Kasumi-1 (cell line): ENCODE data around the gene FZD2.

Experiments used
- DNase-seq, 2 experiments: peaks; one replicate each; lab custom pipeline; 2025; lab: John Stamatoyannopoulos, UW

The FZD2 gene

DNA sequence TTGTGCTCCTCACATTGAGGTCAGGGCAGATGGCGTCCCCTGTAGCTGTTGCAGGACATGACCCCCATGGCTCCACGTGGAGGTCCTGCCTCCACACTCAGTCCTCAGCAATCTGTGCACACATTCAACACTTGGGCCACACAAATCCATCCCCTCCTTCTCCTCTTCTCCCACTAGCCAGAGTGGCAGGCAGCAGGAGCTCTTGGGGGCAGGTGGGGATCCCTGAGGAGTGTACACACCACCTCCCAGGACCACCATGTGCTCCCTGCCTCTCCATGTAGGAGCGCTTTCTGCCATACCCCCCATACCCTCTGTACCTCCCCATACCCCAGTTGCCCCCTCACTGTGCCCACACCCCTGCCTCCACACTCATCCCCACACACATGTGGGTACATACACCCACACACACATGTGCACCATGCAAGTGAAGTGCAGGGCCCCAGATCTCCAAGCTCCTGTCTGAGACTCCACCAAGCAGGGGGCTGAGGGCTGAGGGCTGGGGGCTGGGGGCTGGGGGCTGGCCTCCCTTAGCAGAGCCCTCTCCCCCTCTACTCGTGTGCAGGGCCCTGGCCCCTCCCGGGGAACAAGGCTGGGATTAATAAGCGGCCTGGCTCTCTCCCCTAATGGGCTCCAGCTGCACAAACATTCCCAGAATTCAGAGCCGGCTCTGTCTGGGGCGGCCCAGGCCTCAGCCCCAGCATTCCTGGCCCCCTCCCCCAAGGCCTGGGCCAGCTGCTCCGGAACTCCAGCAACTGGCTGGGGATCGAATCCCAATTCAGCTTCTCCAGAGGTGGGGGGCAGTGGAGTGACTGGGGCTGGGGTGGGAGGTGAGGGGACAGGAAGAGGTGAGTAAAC, 50.8 kb downstream of the FZD2 start:
- no peak for DNase-seq

DNA sequence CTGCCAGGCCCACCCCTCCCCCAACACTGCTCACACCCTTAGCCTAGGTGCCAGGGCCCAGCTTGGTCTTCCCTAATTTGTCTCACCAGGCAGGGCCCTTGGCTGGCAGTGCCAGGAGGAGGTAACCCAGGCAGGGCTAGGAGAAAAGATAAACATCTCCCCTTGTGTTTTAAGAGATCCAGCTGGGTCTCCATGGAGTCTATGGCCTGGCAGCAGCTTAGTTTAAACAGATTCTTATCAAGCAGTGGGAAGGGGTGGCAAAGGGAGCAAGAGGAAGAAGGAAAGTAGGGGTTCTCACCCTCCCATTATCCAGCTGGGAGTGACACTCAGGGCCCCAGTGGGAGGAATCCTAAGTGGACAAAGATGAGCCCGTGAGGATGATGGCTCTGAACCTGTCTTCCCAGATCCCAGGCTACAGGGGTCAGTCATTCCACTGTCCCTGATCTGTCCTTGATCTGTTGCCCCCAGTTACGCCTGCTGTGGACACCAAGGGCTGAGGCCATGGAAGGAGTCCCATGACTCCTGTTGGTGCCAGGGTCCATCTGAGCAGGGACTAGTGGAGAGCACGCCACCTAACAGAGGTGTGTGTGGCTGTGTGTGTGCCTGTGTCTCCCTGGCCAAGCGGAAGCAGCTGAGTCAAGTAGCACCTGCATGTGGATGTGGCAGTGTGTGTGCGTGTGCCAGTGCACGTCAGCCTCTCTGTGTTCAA, 51.6 kb downstream of the FZD2 start:
- no peak for DNase-seq

DNA sequence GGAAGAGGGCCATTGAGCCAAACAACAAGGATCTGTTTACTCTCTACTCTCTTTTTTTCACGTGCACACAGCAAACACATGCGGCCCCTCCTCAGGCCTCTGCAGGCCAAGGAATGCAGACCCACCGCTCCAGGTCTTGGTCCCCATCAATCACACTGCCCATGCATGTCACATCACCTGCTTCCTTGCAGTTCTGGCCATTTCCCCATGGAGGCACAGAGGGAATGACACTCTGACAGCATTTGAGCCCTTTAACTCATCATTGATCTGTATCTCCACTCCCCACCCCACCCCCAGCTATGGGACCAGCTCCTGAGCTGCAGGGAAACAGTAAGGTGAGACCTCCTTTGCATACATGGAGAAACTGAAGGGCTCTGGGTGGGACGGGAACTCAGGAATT, 53.0 kb downstream of the FZD2 start:
- DNase-seq = no peak
